ENCODE measurements around the gene TMF1.

TMF1 gene

DNA sequence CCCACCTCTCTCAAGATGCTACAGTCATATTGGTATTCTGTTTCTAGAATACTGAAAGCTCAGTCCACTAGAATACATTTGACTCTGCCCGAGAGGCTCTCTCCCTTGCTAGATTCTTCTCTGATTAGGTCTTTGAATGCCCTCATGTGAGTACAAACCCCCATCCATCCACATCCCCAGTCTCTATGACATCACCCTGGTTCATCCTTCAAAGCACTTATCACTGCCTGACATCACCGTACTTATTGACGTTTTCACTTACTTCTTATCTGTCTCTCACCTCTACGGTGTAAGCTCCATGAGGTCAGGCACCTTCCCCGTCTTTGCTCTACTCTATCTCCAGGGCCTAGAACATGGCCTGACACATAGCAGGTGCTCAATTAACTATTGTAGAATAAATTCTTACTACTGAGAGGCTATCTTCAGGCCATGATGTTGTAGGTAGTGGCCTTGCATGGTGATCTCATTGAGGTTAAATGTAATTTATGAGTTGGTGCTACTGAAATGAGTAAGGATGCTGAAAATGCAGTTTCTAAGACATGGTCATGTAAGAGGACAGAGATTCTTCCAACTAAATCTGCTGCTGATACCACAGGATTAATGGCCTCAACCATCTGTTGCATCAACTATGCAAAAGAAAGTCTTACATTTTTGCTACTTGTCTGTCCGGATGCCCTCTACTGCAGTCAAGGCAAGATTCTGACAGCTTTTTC, 65.5 kb downstream of the TMF1 start:
- no peak for FAIRE-seq
- no peak for DNase-seq (ENCODE audit: insufficient read length, low spot score)

DNA sequence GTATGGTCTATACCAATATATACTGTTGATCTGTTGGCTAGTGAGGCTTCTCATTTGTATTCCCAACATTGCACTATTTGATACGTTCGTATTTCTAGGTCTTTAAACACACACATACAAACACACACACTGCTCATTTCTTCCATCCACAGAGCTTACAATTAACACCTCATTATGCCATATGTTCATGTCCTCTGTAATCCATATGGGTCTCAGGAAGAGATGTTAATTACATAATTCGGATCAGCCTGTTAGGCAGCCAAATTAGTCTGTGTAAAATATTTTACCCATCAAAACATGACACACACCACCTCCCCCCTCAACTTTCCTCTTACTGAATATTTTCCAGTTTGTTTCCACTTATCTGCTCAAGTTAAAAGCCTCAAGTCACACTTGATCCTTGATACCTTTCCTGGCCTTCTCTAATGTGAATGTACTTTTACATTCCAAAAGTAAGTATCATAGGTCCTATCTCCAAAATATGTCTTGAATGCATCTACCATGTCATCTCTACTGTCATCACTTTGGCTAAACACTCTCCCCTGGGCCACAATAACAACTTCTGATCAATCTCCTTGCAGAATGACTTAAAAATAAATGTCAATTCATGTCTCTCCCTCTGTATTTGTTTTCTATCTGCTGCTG, 66.9 kb downstream of the TMF1 start:
- FAIRE-seq = no peak
- DNase-seq (ENCODE audit: insufficient read length, low spot score) = no peak

DNA sequence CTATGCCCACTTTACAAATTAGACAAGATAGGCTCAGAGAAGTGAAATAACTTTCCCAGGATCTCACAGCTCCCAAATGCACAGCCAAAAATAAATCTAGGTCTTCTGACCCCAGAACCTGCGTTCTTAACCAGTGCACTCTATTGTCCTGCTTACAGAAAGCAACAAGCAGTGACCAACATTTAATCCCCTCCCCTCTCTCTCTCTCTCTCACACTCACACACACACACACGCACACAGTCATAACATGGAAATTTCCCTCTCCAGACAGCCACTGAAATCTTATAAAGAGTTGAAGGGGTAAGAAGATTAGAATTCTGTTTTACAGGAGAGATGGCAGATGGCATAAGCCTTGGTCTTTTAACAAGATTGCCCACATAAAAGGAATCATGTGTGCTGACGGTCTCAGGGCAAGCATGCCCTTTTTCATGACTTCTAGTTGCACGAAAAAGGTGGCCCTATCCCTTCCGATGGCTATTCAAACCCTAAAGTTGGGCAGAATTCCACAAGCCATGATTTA, 68.1 kb downstream of the TMF1 start:
- DNase-seq (ENCODE audit: insufficient read length, low spot score) = no peak
- no peak for FAIRE-seq

DNA sequence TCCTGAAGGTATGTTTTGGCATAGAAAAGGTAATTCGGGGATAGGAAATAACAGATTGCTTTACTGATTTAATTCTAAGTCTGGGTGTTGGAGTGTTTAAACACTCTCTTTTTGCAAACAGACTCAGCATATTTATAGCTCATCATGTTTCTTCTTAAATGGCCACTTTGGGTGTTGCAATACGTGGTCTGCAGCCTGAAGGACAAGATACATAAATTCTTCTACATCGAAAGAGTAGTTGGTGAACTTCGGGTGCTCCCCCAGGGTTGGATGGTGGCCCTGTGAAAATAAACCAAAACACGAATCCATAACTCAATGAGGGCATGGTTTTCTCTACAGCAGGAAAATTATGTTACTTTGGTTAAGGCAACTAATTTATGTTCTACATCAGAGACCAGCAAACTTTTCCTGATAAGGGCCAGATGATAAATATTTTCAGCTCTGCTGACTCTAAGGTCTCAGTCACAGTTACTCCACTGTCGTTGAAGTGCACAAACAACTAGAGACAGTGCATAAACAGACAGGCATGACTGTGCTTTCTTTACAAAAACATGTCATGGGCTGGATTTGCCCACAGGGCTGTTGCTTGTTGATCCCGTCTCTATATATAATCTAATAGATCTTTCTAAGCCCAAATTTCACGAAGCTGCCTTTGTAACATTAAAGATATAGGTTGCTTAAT, 74.5 kb downstream of the TMF1 start:
- FAIRE-seq (no peak), DNase-seq (ENCODE audit: insufficient read length, low spot score) (no peak)

GRCh38 chr3:68974711-68975110, 77.4 kb downstream of the TMF1 start:
- FAIRE-seq = peak; percentile 48
- no peak for DNase-seq (ENCODE audit: insufficient read length, low spot score)

GRCh38 chr3:68973639-68974038, 78.5 kb downstream of the TMF1 start:
- no peak for FAIRE-seq
- no peak for DNase-seq (ENCODE audit: insufficient read length, low spot score)

- peak; percentile 47 for FAIRE-seq
- DNase-seq (ENCODE audit: insufficient read length, low spot score) = peak; percentile 6
Observed at GRCh38 chr3:68972358-68972979, 79.7 kb downstream of the TMF1 start.
